ENCODE measurements around the gene KIAA0319L. TPM values are rescaled to one million over a fixed set of nuclear protein-coding genes. Genes with fewer than 3 reads are reported as not detected.

KIAA0319L gene
- total RNA-seq, 2 experiments from 2014 or later = 25.3 to 44.9 TPM

- DNase-seq (ENCODE audit: low spot score) = no peak
- H4K20me1 ChIP-seq (ENCODE audit: insufficient read depth, low read length) = no peaks in the 10 kb centered on the region
- TF ChIP-seq, protein P1, sequence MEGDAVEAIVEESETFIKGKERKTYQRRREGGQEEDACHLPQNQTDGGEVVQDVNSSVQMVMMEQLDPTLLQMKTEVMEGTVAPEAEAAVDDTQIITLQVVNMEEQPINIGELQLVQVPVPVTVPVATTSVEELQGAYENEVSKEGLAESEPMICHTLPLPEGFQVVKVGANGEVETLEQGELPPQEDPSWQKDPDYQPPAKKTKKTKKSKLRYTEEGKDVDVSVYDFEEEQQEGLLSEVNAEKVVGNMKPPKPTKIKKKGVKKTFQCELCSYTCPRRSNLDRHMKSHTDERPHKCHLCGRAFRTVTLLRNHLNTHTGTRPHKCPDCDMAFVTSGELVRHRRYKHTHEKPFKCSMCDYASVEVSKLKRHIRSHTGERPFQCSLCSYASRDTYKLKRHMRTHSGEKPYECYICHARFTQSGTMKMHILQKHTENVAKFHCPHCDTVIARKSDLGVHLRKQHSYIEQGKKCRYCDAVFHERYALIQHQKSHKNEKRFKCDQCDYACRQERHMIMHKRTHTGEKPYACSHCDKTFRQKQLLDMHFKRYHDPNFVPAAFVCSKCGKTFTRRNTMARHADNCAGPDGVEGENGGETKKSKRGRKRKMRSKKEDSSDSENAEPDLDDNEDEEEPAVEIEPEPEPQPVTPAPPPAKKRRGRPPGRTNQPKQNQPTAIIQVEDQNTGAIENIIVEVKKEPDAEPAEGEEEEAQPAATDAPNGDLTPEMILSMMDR (conservative IDR thresholded peaks at IDR 0.05; ENCODE audit: low read length) = no peak
- no peak for TF ChIP-seq EZH2phosphoT487 (IDR thresholded peaks at IDR 0.05; ENCODE audit: borderline replicate concordance, low read depth, low read length)
- H3K27ac ChIP-seq (ENCODE audit: low read depth, low read length, poor library complexity, severe bottlenecking) = no peak overlapping the region
- H2AFZ ChIP-seq (ENCODE audit: low read length) = no peak overlapping the region
- no peaks in the 10 kb centered on the region for H3K79me2 ChIP-seq (ENCODE audit: insufficient read depth, low read depth, low read length)
- peaks cover 14% of the 10 kb centered on the region for H3K4me1 ChIP-seq (ENCODE audit: insufficient read depth, low read length, poor library complexity, severe bottlenecking)
- BruUV-seq (replicated peaks) = no TSS peak
- ChIA-PET POLR2A (no interaction called here), CTCF (ENCODE audit: unreplicated experiment) (no interaction called here)
- no peaks in the 10 kb centered on the region for H3K9me2 ChIP-seq (ENCODE audit: insufficient read depth, low read length)
- H3K36me3 ChIP-seq (ENCODE audit: insufficient read depth, low read length) = peaks cover 40% of the 10 kb centered on the region
- intact Hi-C loops (cut with micrococcal nuclease; ENCODE audit: unreplicated experiment) = no loop called here
- H3K9me3 ChIP-seq (ENCODE audit: low read length) = no peaks in the 10 kb centered on the region
- H3K4me2 ChIP-seq (ENCODE audit: low read length) = no peak overlapping the region
- H3K4me3 ChIP-seq (ENCODE audit: low read depth, low read length, poor library complexity, severe bottlenecking) = no peak overlapping the region
Observed at GRCh38 chr1:35539824-35540261, 17.4 kb downstream of the KIAA0319L start.

- H4K20me1 ChIP-seq (ENCODE audit: insufficient read depth, low read length) = no peaks in the 10 kb centered on the region
- intact Hi-C loops (cut with micrococcal nuclease; ENCODE audit: unreplicated experiment) = no loop called here
- BruUV-seq (replicated peaks) = no TSS peak
- peak overlapping the region; percentile 18; the same call in 1 of the 2 replicates for H3K4me2 ChIP-seq (ENCODE audit: low read length)
- ChIA-PET CTCF (ENCODE audit: unreplicated experiment) (interaction anchor here (0.6 kb wide), 1 partner anchor 146 kb away, joined by 3 read pairs; no protein-coding TSS in a partner anchor), POLR2A (interaction anchor here (0.6 kb wide), 1 partner anchor 164 kb away, joined by 3 read pairs; no protein-coding TSS in a partner anchor)
- H3K27ac ChIP-seq (ENCODE audit: low read depth, low read length, poor library complexity, severe bottlenecking) = no peak overlapping the region
- H3K79me2 ChIP-seq (ENCODE audit: insufficient read depth, low read depth, low read length) = no peaks in the 10 kb centered on the region
- no peak for DNase-seq (ENCODE audit: low spot score)
- H3K9me3 ChIP-seq (ENCODE audit: low read length) = no peaks in the 10 kb centered on the region
- H3K36me3 ChIP-seq (ENCODE audit: insufficient read depth, low read length) = peaks cover 38% of the 10 kb centered on the region
- no peak overlapping the region for H3K4me3 ChIP-seq (ENCODE audit: low read depth, low read length, poor library complexity, severe bottlenecking)
- no peak overlapping the region for H2AFZ ChIP-seq (ENCODE audit: low read length)
- H3K4me1 ChIP-seq (ENCODE audit: insufficient read depth, low read length, poor library complexity, severe bottlenecking) = peaks cover 14% of the 10 kb centered on the region
- H3K9me2 ChIP-seq (ENCODE audit: insufficient read depth, low read length) = no peaks in the 10 kb centered on the region
- no peak for TF ChIP-seq EZH2phosphoT487 (IDR thresholded peaks at IDR 0.05; ENCODE audit: borderline replicate concordance, low read depth, low read length)
- TF ChIP-seq, protein P1 (conservative IDR thresholded peaks at IDR 0.05; ENCODE audit: low read length) = no peak
Observed at GRCh38 chr1:35539073-35539823, 18.0 kb downstream of the KIAA0319L start.

- H3K4me3 ChIP-seq (ENCODE audit: low read depth, low read length, poor library complexity, severe bottlenecking) = no peak overlapping the region
- peaks cover 14% of the 10 kb centered on the region for H3K4me1 ChIP-seq (ENCODE audit: insufficient read depth, low read length, poor library complexity, severe bottlenecking)
- CTCF ChIA-PET (ENCODE audit: unreplicated experiment) = no interaction called here
- no peak for TF ChIP-seq EZH2phosphoT487 (IDR thresholded peaks at IDR 0.05; ENCODE audit: borderline replicate concordance, low read depth, low read length)
- no peak for DNase-seq (ENCODE audit: low spot score)
- BruUV-seq (replicated peaks) = no TSS peak
- no peaks in the 10 kb centered on the region for H3K9me3 ChIP-seq (ENCODE audit: low read length)
- no peak overlapping the region for H3K27ac ChIP-seq (ENCODE audit: low read depth, low read length, poor library complexity, severe bottlenecking)
- intact Hi-C loops (cut with micrococcal nuclease; ENCODE audit: unreplicated experiment) = no loop called here
- no peak overlapping the region for H3K4me2 ChIP-seq (ENCODE audit: low read length)
- no peaks in the 10 kb centered on the region for H3K79me2 ChIP-seq (ENCODE audit: insufficient read depth, low read depth, low read length)
- POLR2A ChIA-PET = interaction anchor here (0.8 to 1.0 kb wide), 2 partner anchors 15 to 17 kb away, joined by 3 to 6 read pairs; no protein-coding TSS in a partner anchor
- peaks cover 33% of the 10 kb centered on the region for H3K36me3 ChIP-seq (ENCODE audit: insufficient read depth, low read length)
- no peak overlapping the region for H2AFZ ChIP-seq (ENCODE audit: low read length)
- no peaks in the 10 kb centered on the region for H3K9me2 ChIP-seq (ENCODE audit: insufficient read depth, low read length)
- H4K20me1 ChIP-seq (ENCODE audit: insufficient read depth, low read length) = no peaks in the 10 kb centered on the region
Observed at GRCh38 chr1:35537806-35538205, 19.4 kb downstream of the KIAA0319L start.

Data from OCI-LY7 (cell line).